ENCODE measurements around the gene IRF2BPL. TPM values are rescaled to one million over a fixed set of nuclear protein-coding genes. Genes with fewer than 3 reads are reported as not detected.
A peak's percentile ranks its signal among the peaks of the same experiment; 100 is the strongest.

The IRF2BPL gene
- total RNA-seq, 1 experiment from 2014 or later: 22.1 TPM

GRCh38 chr14:77036484-77037214, 8.1 kb upstream of the IRF2BPL start:
- Mint-ChIP-seq H3K4me1 (ENCODE audit: insufficient read depth, unreplicated experiment) (peaks cover 50% of the 10 kb centered on the region), H3K27ac (ENCODE audit: low read depth, unreplicated experiment) (peak overlapping the region; percentile 79), H3K27me3 (ENCODE audit: insufficient read depth, unreplicated experiment) (no peaks in the 10 kb centered on the region), H3K4me3 (ENCODE audit: unreplicated experiment) (no peak overlapping the region), H3K9me3 (ENCODE audit: unreplicated experiment) (no peaks in the 10 kb centered on the region), H3K36me3 (ENCODE audit: insufficient read depth, unreplicated experiment) (no peaks in the 10 kb centered on the region)
- POLR2A ChIA-PET: interaction anchor here (0.7 to 17.6 kb wide), 7 partner anchors 7 to 1584 kb away, joined by 3 to 721 read pairs (median 3); partner anchors contain the start of gene IRF2BPL
- CTCF ChIA-PET: interaction anchor here (0.6 to 1.7 kb wide), 6 partner anchors 18 to 124 kb away, joined by 3 to 5 read pairs (median 3); no protein-coding TSS in a partner anchor
- TF ChIP-seq, protein P1, sequence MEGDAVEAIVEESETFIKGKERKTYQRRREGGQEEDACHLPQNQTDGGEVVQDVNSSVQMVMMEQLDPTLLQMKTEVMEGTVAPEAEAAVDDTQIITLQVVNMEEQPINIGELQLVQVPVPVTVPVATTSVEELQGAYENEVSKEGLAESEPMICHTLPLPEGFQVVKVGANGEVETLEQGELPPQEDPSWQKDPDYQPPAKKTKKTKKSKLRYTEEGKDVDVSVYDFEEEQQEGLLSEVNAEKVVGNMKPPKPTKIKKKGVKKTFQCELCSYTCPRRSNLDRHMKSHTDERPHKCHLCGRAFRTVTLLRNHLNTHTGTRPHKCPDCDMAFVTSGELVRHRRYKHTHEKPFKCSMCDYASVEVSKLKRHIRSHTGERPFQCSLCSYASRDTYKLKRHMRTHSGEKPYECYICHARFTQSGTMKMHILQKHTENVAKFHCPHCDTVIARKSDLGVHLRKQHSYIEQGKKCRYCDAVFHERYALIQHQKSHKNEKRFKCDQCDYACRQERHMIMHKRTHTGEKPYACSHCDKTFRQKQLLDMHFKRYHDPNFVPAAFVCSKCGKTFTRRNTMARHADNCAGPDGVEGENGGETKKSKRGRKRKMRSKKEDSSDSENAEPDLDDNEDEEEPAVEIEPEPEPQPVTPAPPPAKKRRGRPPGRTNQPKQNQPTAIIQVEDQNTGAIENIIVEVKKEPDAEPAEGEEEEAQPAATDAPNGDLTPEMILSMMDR (IDR thresholded peaks at IDR 0.05; ENCODE audit: unreplicated experiment): no peak
- intact Hi-C loops (cut with micrococcal nuclease): no loop called here
- no peak for DNase-seq (ENCODE audit: unreplicated experiment)
- no TSS peak for BruUV-seq (replicated peaks)

DNA sequence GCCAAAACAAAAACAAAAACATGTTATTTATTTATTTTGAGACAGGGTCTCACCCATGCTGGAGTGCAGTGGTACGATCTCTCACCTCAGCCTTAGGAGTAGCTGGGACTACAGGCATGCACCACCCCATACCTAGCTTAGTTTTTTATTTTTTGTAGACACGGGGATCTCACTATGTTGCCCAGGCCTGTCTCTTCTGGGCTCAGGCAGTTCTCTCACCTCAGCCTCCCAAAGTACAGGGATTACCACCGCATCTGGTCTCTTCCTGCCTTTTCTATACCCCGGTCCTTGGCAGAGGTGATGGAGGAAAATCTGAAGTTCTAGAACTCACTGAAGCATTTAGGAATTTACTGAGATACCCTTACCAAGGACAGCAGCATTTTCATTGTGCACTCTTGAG, 6.8 kb upstream of the IRF2BPL start:
- DNase-seq (ENCODE audit: unreplicated experiment): no peak
- TF ChIP-seq, protein P1 (IDR thresholded peaks at IDR 0.05; ENCODE audit: unreplicated experiment): no peak
- Mint-ChIP-seq H3K27ac (ENCODE audit: low read depth, unreplicated experiment) (no peak overlapping the region), H3K36me3 (ENCODE audit: insufficient read depth, unreplicated experiment) (peaks cover 5% of the 10 kb centered on the region), H3K4me3 (ENCODE audit: unreplicated experiment) (no peak overlapping the region), H3K9me3 (ENCODE audit: unreplicated experiment) (no peaks in the 10 kb centered on the region), H3K4me1 (ENCODE audit: insufficient read depth, unreplicated experiment) (peaks cover 41% of the 10 kb centered on the region), H3K27me3 (ENCODE audit: insufficient read depth, unreplicated experiment) (no peaks in the 10 kb centered on the region)
- ChIA-PET POLR2A (interaction anchor here (1.4 to 17.6 kb wide), 5 partner anchors 8 to 131 kb away, joined by 3 to 721 read pairs (median 257); no protein-coding TSS in a partner anchor), CTCF (interaction anchor here (0.6 to 1.1 kb wide), 7 partner anchors 10 to 159 kb away, joined by 3 to 4 read pairs (median 3); no protein-coding TSS in a partner anchor)
- intact Hi-C loops (cut with micrococcal nuclease): no loop called here
- no TSS peak for BruUV-seq (replicated peaks)

DNA sequence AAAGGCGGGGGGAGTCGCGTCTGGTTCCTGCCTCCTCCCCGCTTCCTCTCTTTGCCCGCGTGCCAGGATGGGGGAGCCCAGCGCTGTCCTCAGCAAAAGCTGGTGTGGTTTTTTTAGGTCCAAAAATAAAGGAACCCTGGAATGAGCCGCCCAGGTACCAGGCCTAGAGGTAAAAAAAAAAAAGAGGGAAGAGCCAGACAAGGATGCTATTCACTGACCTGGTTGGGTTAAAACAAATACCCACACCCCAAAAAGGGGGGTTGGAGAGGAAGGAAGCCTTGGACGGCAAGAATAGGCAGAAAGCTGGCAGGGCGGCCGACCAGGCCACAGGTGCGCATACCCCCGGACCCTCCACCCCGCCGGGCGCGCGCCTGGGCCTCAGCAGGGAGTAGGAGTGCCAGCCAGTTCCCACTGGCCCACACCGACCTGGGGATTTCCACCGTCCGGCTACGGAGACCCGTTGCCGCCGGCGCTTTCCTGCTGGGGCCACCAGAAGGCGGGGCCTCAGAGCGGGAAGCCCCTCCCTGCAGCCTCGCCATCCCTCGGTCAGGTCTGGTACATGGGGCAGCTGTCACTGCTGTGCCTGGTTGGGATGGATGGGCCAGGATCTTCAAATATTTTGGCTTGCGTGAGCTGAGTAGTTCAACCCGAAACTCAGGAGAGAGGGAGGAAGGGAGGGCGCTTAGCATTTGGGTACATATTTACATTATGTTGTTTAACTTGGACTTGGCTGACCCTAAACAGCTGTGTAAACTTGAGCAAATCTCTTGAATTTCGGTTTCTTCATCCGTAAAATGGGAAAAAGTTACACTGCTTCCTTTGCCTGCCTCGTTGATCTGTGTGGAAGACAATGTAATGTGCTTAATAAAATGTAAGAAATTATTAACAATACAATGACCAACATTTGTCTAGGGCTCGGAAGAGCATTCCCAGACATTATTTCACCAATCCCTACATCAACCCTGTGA, 5.4 kb upstream of the IRF2BPL start:
- Mint-ChIP-seq H3K27ac (ENCODE audit: low read depth, unreplicated experiment) (peak overlapping the region; percentile 93), H3K36me3 (ENCODE audit: insufficient read depth, unreplicated experiment) (peaks cover 5% of the 10 kb centered on the region), H3K4me3 (ENCODE audit: unreplicated experiment) (peak overlapping the region; percentile 75), H3K4me1 (ENCODE audit: insufficient read depth, unreplicated experiment) (peaks cover 37% of the 10 kb centered on the region), H3K27me3 (ENCODE audit: insufficient read depth, unreplicated experiment) (no peaks in the 10 kb centered on the region), H3K9me3 (ENCODE audit: unreplicated experiment) (no peaks in the 10 kb centered on the region)
- ChIA-PET CTCF (interaction anchor here (0.6 to 1.6 kb wide), 8 partner anchors 8 to 364 kb away, joined by 3 to 9 read pairs (median 4); no protein-coding TSS in a partner anchor), POLR2A (interaction anchor here (0.5 to 17.6 kb wide), 15 partner anchors 9 to 282 kb away, joined by 3 to 721 read pairs (median 4); no protein-coding TSS in a partner anchor)
- DNase-seq (ENCODE audit: unreplicated experiment): peak; percentile 90
- intact Hi-C loops (cut with micrococcal nuclease): loop anchor here (1.0 kb wide), 1 partner anchor 9 kb away; no protein-coding TSS in a partner anchor
- TF ChIP-seq, protein P1 (IDR thresholded peaks at IDR 0.05; ENCODE audit: unreplicated experiment): no peak
- BruUV-seq (replicated peaks): TSS peak; percentile 80
